Loucy (cell line): ENCODE results near the gene CRYAA.

Experiments
- EZH2phosphoT487 ChIP-seq: fragments of 200-600 bp; IDR thresholded peaks from 2 replicates; pipeline ENCODE4 v1.6.1; 2018; ENCODE audit warnings: antibody characterized with exemption, mild to moderate bottlenecking, moderate library complexity, borderline replicate concordance
- TF ChIP-seq, protein P1 (sequence below): fragments of 200-600 bp; sonication (generic); conservative IDR thresholded peaks from 2 replicates; pipeline ENCODE4 v1.5.1; 2014; ENCODE audit warnings: mild to moderate bottlenecking, antibody characterized with exemption, low read length

DNA sequence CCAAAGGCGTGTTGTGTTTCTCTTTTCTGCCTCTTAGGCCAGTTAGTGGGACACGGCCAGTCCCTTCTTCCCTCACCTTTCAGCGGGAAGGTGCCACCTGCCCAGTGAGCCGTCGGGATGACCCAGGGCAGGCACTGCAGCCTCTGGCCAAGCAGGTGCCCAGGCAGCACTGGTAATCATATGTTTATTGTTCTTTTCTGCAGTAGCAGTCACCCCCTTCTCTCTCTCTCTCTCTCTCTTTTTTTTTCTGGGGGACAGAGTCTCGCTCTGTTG lies 38.2 kb downstream of the CRYAA start:
- TF ChIP-seq, protein P1, sequence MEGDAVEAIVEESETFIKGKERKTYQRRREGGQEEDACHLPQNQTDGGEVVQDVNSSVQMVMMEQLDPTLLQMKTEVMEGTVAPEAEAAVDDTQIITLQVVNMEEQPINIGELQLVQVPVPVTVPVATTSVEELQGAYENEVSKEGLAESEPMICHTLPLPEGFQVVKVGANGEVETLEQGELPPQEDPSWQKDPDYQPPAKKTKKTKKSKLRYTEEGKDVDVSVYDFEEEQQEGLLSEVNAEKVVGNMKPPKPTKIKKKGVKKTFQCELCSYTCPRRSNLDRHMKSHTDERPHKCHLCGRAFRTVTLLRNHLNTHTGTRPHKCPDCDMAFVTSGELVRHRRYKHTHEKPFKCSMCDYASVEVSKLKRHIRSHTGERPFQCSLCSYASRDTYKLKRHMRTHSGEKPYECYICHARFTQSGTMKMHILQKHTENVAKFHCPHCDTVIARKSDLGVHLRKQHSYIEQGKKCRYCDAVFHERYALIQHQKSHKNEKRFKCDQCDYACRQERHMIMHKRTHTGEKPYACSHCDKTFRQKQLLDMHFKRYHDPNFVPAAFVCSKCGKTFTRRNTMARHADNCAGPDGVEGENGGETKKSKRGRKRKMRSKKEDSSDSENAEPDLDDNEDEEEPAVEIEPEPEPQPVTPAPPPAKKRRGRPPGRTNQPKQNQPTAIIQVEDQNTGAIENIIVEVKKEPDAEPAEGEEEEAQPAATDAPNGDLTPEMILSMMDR = no peak
- TF ChIP-seq EZH2phosphoT487 = no peak
